ENCODE results near the gene AIFM3. TPM values are rescaled to one million over a fixed set of nuclear protein-coding genes. Genes with fewer than 3 reads are reported as not detected.

Gene AIFM3
- total and polyA plus RNA-seq, 2 of the 4 experiments (the other 2 are of a cell fraction) = 0.09 to 0.18 TPM

GRCh38 chr22:21000207-21000986, 33.3 kb downstream of the AIFM3 start:
- intact Hi-C loops (cut with micrococcal nuclease) = no loop called here
- 40% methylated on average over 8 of the region's 22 CpGs; no CpG with 5 or more reads in 1 of the 2 experiments for WGBS, 2 experiments (ENCODE audit: extremely low coverage in 2 of 2, insufficient read length in 1 of 2)

More at GRCh38 chr22:21000207-21000986, 33.3 kb downstream of the AIFM3 start:
- H3K9me1 ChIP-seq (ENCODE audit: insufficient read depth, low read length) = peaks cover 13% of the 10 kb centered on the region; the same call in 1 of the 2 replicates
- no peak for ATAC-seq (ENCODE audit: low read depth)
- peak overlapping the region; percentile 87 for H2AK5ac ChIP-seq (ENCODE audit: low read depth, low read length)
- 0 out of 2 replicates have a peak overlapping the region, but pooled peaks have one; percentile 12 for H4K91ac ChIP-seq (ENCODE audit: insufficient read depth, low read depth, low read length)
- H3K36me3 ChIP-seq (ENCODE audit: control insufficient read depth, insufficient read depth, low read length) = peaks cover 35% of the 10 kb centered on the region
- ChIA-PET CTCF (no interaction called here), POLR2A (ENCODE audit: unreplicated experiment) (no interaction called here)
- H2BK15ac ChIP-seq (ENCODE audit: low read depth, low read length) = no peak overlapping the region
- in situ Hi-C loops (cut with MboI; ENCODE audit: low sequenced_read_pairs) = no loop called here
- H3K4me3 ChIP-seq (ENCODE audit: insufficient read depth, low read depth, low read length) = peak overlapping the region; percentile 75
- H4K20me1 ChIP-seq (ENCODE audit: insufficient read depth, low read length) = peaks cover 9% of the 10 kb centered on the region; the same call in 1 of the 2 replicates
- peak overlapping the region; percentile 100 for H2AK9ac ChIP-seq (replicated peaks; ENCODE audit: low read depth, low read length, poor library complexity)
- no peak overlapping the region for H2BK120ac ChIP-seq (ENCODE audit: low read depth, low read length)
- H3K4me1 ChIP-seq (ENCODE audit: control insufficient read depth, insufficient read depth, low read length) = peaks cover 15% of the 10 kb centered on the region
- H2BK20ac ChIP-seq (ENCODE audit: low read depth, low read length) = no peak overlapping the region
- H3K4ac ChIP-seq (ENCODE audit: low read depth, low read length) = peak overlapping the region; percentile 90
- H3K14ac ChIP-seq (replicated peaks; ENCODE audit: low read depth, low read length) = peak overlapping the region; percentile 96
- TF ChIP-seq MXI1 (IDR thresholded peaks at IDR 0.05; ENCODE audit: borderline replicate concordance, low read depth, low read length) (no peak), FOS (IDR thresholded peaks at IDR 0.05; ENCODE audit: low read depth, low read length) (no peak), CHD1 (IDR thresholded peaks at IDR 0.05; ENCODE audit: low read depth, low read length) (no peak), MAFK (IDR thresholded peaks at IDR 0.05; ENCODE audit: low read depth, low read length) (no peak), MAZ (IDR thresholded peaks at IDR 0.05; ENCODE audit: borderline replicate concordance, low read depth, low read length) (no peak), ELK1 (IDR thresholded peaks at IDR 0.05; ENCODE audit: borderline replicate concordance, low read depth, low read length) (no peak), RFX5 (IDR thresholded peaks at IDR 0.05; ENCODE audit: low read depth, low read length) (no peak), BHLHE40 (IDR thresholded peaks at IDR 0.05; ENCODE audit: low read depth, low read length) (no peak), RAD21 (IDR thresholded peaks at IDR 0.05; ENCODE audit: low read length) (no peak), CEBPB (IDR thresholded peaks at IDR 0.05; ENCODE audit: low read depth, low read length) (no peak), NFE2L2 (IDR thresholded peaks at IDR 0.05; ENCODE audit: low read depth, low read length) (no peak)
- TF ChIP-seq, protein P1, sequence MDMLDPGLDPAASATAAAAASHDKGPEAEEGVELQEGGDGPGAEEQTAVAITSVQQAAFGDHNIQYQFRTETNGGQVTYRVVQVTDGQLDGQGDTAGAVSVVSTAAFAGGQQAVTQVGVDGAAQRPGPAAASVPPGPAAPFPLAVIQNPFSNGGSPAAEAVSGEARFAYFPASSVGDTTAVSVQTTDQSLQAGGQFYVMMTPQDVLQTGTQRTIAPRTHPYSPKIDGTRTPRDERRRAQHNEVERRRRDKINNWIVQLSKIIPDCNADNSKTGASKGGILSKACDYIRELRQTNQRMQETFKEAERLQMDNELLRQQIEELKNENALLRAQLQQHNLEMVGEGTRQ (IDR thresholded peaks at IDR 0.05; ENCODE audit: low read depth, low read length) = no peak
- no peaks in the 10 kb centered on the region for H3K9me3 ChIP-seq (ENCODE audit: control insufficient read depth, insufficient read depth, low read length)
- H4K5ac ChIP-seq (ENCODE audit: low read depth, low read length) = no peak overlapping the region
- no peak overlapping the region for H3K56ac ChIP-seq (ENCODE audit: extremely low read depth, insufficient read depth, low read length)
- no peak for DNase-seq
- H3K9ac ChIP-seq (ENCODE audit: low read depth, low read length) = peak overlapping the region; percentile 76
- no peaks in the 10 kb centered on the region for H3K27me3 ChIP-seq (ENCODE audit: control insufficient read depth, insufficient read depth, low read length)
- no peak overlapping the region for H3K18ac ChIP-seq (ENCODE audit: low read depth, low read length)
- H2BK5ac ChIP-seq (ENCODE audit: low read depth, low read length, poor library complexity, severe bottlenecking) = no peak overlapping the region
- peak overlapping the region; percentile 71; the same call in 1 of the 2 replicates for H3K23ac ChIP-seq (ENCODE audit: low read depth, low read length)
- peak overlapping the region; percentile 97 for H2AFZ ChIP-seq (replicated peaks; ENCODE audit: low read length, poor library complexity)
- dilution Hi-C loops (cut with HindIII; ENCODE audit: low sequenced_read_pairs, unreplicated experiment) = no loop called here
- peak overlapping the region; percentile 93 for H3K4me2 ChIP-seq (ENCODE audit: low read depth, low read length)
- no TSS peak for BruUV-seq (replicated peaks)
- peak overlapping the region; percentile 91 to 97; a peak in 2 of 4 replicates for H4K8ac ChIP-seq (ENCODE audit: low read depth in 2 of 2, low read length in 2 of 2)
- H3K79me1 ChIP-seq (ENCODE audit: low read depth in 1 of 2, low read length in 2 of 2) = peaks cover 19 to 49% of the 10 kb centered on the region in 2 experiments
- H3K27ac ChIP-seq (ENCODE audit: insufficient read depth, low read length) = peak overlapping the region; percentile 93

All from IMR-90 (cell line).